ENCODE measurements around the gene ATP9B.

The ATP9B gene

DNA sequence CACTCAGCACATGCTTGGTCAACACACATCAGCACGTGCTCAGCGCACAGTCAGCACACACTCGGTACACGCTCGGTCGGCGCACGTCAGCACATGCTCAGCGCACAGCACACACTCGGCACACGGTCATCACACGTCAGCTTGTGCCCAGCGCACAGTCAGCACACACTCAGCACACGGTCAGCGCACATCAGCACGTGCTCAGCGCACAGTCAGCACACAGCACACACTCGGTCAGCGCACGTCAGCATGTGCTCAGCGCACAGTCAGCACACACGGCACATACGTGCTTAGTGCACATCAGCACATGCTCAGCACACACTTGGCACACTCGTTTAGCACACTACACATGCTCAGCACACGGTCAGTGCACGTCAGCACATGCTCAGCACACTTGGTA is 276.8 kb downstream of the ATP9B start:
- no peak for DNase-seq (ENCODE audit: extremely low read depth in 1 of 2, low read depth in 1 of 2)

GRCh38 chr18:79348066-79348465 is 278.9 kb downstream of the ATP9B start:
- no peak for DNase-seq (ENCODE audit: extremely low read depth in 1 of 2, low read depth in 1 of 2)

- no peak for DNase-seq (ENCODE audit: extremely low read depth in 1 of 2, low read depth in 1 of 2)
Observed at GRCh38 chr18:79352432-79352831, 283.2 kb downstream of the ATP9B start.

GRCh38 chr18:79353267-79353666 is 284.1 kb downstream of the ATP9B start:
- no peak for DNase-seq (ENCODE audit: extremely low read depth in 1 of 2, low read depth in 1 of 2)

GRCh38 chr18:79354350-79354749 is 285.2 kb downstream of the ATP9B start:
- no peak for DNase-seq (ENCODE audit: extremely low read depth in 1 of 2, low read depth in 1 of 2)

- DNase-seq (ENCODE audit: extremely low read depth in 1 of 2, low read depth in 1 of 2): no peak
Observed at GRCh38 chr18:79355433-79356335, 286.5 kb downstream of the ATP9B start.

- DNase-seq (ENCODE audit: extremely low read depth in 1 of 2, low read depth in 1 of 2): no peak
Observed at GRCh38 chr18:79356435-79356834, 287.2 kb downstream of the ATP9B start.

DNA sequence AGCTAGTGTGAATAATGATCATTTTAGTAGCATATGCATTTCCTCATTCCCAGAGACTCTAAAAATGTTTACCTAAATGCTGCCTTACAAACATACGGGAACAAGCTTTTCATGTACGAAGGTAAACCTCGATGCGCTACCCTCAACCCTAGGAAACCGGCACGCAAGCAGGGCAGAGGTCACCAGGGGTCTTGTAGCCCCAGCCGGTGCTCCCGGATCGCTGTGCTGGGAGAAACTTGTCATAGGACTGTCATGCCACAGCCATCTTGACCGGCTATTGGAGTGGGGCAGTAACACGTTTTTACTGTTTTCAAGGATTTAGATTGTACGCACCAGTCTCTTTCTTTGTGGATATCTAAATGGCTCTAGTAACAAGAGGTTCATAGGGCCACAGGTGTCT is 291.7 kb downstream of the ATP9B start:
- no peak for DNase-seq (ENCODE audit: extremely low read depth in 1 of 2, low read depth in 1 of 2)

GRCh38 chr18:79361766-79362522 is 292.8 kb downstream of the ATP9B start:
- DNase-seq (ENCODE audit: extremely low read depth in 1 of 2, low read depth in 1 of 2): no peak

GRCh38 chr18:79365701-79366100 is 296.5 kb downstream of the ATP9B start:
- no peak for DNase-seq (ENCODE audit: extremely low read depth in 1 of 2, low read depth in 1 of 2)

DNA sequence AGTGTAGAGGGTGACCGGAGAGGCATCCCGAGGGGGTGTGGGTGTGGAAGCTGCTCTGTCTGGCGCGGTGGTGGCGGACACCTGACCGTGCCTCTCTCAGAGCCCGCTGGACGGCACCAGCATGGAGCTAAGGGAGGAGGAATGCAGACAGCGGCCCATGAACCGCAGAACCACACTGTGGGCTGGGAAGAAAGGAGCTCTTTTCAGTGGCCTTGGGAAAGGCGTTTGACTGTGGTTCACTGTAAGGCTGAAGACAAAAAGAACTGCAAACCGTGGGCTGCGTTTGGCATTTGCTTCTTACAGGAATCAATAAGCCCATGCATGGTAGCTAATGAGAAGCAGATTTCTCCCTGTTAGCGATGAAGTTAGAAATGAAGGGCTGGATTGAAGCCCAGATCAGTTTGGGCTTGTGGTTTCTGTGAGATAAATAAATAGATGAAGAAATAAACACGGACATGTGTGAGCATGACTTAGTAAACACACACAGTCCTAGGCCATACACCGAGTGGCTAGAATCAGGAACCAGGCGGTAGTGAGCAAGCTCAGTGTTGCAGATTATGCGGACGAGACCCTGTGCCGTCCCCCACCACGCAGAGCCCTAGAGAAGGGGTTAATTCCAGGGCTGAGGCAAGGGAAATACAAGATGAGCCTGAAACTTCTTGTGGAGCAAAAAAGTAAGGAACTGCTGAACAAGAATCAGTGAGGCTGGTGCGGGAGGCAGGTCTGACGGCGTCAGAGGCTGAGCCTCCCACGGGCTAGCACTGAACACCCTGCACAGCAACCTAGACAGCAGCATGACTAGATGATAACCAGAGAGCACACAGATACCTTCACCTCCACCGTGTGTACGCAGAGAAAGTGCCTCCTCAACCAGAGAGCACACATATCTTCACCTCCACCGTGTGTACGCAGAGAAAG is 297.2 kb downstream of the ATP9B start:
- no peak for DNase-seq (ENCODE audit: extremely low read depth in 1 of 2, low read depth in 1 of 2)

DNA sequence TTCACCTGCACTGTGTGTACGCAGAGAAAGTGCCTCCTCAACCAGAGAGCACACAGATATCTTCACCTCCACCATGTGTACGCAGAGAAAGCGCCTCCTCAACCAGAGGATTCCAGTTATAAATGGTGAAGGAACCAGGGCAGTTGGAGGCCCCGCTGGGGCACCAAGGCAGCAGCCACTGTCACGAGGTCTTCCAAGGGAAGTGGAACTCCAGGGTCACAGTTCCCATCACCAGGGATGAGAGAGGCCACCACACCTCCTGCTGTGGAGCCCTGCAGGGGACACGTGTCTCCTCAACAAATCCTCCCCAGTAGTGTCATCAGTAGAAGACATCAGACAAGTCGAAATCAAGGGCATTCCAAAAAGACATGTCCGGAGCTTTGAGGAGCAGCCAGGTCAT is 298.3 kb downstream of the ATP9B start:
- no peak for DNase-seq (ENCODE audit: extremely low read depth in 1 of 2, low read depth in 1 of 2)

GRCh38 chr18:79367989-79368388 is 298.8 kb downstream of the ATP9B start:
- no peak for DNase-seq (ENCODE audit: extremely low read depth in 1 of 2, low read depth in 1 of 2)

- no peak for DNase-seq (ENCODE audit: extremely low read depth in 1 of 2, low read depth in 1 of 2)
Observed at GRCh38 chr18:79368681-79369080, 299.5 kb downstream of the ATP9B start.

DNA sequence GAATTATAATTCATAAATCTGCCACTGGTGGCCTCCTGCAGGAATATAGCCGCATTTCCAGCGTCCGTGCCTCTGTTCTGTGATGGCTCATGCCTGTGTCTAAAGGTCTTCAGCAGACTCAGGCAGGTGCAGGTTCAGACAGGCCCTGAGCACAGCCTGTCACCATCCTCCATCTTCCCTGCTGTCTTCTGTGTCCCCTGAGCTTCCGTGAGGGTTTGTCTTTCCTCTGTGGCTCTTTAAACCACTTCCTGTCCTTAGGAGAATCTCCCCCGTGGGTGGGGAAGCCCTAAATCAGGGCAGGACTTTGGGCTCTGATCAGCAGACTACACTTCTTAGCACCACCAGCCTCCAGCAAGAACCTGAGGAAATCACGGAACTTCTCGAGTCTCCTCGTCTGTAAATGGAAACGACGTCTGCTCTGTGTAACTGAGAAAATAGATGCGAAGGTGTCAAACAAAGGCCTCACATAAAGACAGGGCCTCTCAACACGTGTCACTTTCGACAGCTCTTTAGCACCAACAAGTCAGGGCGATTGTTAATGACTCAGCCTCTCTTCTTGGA is 302.4 kb downstream of the ATP9B start:
- no peak for DNase-seq (ENCODE audit: extremely low read depth in 1 of 2, low read depth in 1 of 2)

GRCh38 chr18:79372461-79372860 is 303.3 kb downstream of the ATP9B start:
- no peak for DNase-seq (ENCODE audit: extremely low read depth in 1 of 2, low read depth in 1 of 2)

- DNase-seq (ENCODE audit: extremely low read depth in 1 of 2, low read depth in 1 of 2): no peak
Observed at GRCh38 chr18:79372991-79373390, 303.8 kb downstream of the ATP9B start.

- DNase-seq (ENCODE audit: extremely low read depth in 1 of 2, low read depth in 1 of 2): no peak
Observed at GRCh38 chr18:79373736-79374135, 304.5 kb downstream of the ATP9B start.

- no peak for DNase-seq (ENCODE audit: extremely low read depth in 1 of 2, low read depth in 1 of 2)
Observed at GRCh38 chr18:79374408-79375171, 305.4 kb downstream of the ATP9B start.
